ENCODE measurements around the gene IGSF21.
"Not testable (repeated sequence)": the region's sequence is repeated elsewhere in the genome, so short reads cannot be mapped to it uniquely, and the experiment has no call there.

The IGSF21 gene

GRCh38 chr1:18147672-18148071 is 40.1 kb downstream of the IGSF21 start:
- DNase-seq, result no peak

- DNase-seq, result no peak
These were observed 40.9 kb downstream of the IGSF21 start for GRCh38 chr1:18148461-18148860.

- no peak for DNase-seq
These were observed 41.5 kb downstream of the IGSF21 start for GRCh38 chr1:18149027-18149641.

DNA sequence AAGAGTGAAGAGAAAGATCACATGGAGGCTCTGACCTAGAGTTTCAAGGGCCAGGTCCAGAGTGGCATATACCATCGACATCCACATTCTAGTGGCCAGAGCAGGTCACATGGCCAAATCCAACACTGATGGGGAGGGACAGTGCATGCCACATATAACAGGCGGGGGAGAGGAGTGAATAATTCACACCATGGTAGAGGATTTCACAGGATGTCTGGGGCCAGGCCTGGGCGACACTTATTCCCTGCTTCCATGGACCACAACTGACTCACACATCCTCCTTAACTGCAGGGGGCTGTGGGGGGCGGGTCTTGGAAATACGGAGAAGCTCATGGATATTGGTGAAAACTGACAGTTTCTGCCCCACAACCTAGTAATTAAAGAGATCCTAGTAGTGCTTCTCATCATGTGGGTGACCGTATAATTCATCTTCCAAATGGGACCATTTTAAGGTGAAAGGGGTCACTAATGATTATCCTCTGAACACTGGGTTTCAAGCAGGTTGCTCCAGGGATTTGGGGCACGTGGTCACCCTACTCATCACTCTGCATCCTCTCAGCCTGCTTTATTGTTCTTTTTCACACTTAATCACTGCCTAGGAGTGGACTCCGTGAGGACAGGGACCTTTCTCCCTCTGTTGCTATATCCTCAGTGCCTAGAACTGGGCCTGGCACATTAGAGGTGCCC is 44.0 kb downstream of the IGSF21 start:
- DNase-seq, result no peak

GRCh38 chr1:18154430-18155194 is 47.0 kb downstream of the IGSF21 start:
- DNase-seq, result no peak

DNA sequence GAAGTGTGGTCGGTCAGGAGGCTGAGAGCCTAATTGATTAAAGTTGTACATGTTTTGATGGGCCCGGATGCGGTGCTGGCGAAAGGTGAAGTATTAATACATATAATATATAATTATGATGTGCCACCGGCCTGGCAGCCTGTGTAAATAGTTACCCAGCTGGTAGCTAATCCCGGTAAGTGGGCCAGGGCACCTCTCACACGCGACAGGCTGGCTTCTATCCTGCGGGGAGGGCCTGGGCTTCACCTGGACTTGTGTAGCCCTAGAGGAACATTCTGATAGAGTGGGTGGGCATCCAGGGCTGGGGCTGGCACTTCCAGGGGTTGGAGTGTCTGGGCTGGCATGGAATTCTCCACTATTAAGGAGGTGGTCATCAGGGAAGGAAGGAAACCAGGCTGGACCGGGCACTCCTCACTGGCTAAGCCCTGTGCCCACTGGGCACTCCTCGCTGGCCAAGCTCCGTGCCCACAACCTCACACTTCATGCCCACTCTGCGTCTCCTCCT is 48.3 kb downstream of the IGSF21 start:
- no peak for DNase-seq

- no peak for DNase-seq
These were observed 49.8 kb downstream of the IGSF21 start for GRCh38 chr1:18157352-18157751.

GRCh38 chr1:18157968-18158367 is 50.4 kb downstream of the IGSF21 start:
- no peak for DNase-seq

DNA sequence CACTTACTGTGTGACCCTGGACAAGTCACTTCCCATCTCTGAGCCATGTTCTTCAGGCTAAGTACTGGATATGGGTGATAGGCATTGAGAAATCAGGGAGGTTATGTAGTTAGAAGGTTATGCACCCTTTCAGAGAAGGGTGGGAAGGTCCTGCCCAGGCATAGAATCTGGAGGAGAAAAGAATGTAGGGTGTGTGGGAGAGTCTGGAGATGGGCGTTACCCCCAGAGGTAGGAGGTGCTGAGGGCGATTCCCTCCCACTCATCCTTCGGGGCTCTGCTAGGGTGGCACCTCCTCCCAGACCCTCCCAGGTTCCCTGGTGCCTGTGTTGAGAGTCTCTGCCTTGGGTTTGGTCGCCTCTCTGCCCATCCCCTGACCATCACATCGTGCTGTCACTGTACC is 51.1 kb downstream of the IGSF21 start:
- DNase-seq, result no peak

- peak; percentile 18 to 49 for DNase-seq
These were observed 52.8 kb downstream of the IGSF21 start for GRCh38 chr1:18160290-18160942.

DNA sequence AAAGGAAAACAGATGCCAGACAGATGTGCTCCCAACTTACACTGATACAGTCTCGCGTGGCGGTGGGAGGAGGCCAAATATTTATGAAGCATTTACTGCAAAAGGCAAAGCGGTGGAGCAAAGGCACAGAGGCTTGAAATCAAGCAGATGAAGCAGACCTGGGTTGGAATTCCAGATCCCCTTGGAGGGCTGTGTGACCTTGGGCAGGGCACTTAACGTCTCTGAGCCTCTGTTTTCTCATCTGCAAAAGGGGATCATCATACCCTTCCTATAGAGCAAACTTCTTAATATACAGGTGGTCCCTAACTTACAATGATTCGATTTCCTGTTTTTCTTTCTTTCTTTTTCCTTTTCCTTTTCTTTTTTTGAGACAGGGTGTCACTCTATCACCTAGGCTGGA is 54.1 kb downstream of the IGSF21 start:
- DNase-seq, result no peak

GRCh38 chr1:18165640-18166039 is 58.0 kb downstream of the IGSF21 start:
- not testable (repeated sequence) for DNase-seq

- no peak for DNase-seq
These were observed 58.7 kb downstream of the IGSF21 start for GRCh38 chr1:18166341-18166740.

- no peak for DNase-seq
These were observed 59.3 kb downstream of the IGSF21 start for GRCh38 chr1:18166929-18167328.

DNA sequence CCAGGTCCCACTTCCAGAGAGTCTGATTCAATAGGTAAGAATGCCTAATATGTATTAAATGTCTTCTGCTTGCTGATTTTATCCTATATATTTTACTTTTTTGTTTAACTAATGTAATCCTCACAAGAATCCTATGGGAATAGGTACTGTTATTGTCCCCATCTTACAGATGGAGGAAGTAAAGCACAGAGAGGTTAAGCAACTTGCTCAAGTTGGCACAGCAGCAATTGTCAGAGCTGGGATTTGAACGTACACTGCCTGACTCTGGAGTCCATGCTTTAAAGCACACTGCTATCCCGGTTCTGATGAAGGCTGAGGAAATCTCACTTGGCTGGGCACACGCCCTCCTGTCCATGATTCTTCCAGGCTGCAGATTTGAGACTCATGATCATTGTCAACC is 62.8 kb downstream of the IGSF21 start:
- DNase-seq, result no peak

GRCh38 chr1:18174037-18174436 is 66.4 kb downstream of the IGSF21 start:
- peak in 1 of 2 donors; percentile 28 for DNase-seq

- DNase-seq, result no peak
These were observed 67.5 kb downstream of the IGSF21 start for GRCh38 chr1:18175051-18175450.

DNA sequence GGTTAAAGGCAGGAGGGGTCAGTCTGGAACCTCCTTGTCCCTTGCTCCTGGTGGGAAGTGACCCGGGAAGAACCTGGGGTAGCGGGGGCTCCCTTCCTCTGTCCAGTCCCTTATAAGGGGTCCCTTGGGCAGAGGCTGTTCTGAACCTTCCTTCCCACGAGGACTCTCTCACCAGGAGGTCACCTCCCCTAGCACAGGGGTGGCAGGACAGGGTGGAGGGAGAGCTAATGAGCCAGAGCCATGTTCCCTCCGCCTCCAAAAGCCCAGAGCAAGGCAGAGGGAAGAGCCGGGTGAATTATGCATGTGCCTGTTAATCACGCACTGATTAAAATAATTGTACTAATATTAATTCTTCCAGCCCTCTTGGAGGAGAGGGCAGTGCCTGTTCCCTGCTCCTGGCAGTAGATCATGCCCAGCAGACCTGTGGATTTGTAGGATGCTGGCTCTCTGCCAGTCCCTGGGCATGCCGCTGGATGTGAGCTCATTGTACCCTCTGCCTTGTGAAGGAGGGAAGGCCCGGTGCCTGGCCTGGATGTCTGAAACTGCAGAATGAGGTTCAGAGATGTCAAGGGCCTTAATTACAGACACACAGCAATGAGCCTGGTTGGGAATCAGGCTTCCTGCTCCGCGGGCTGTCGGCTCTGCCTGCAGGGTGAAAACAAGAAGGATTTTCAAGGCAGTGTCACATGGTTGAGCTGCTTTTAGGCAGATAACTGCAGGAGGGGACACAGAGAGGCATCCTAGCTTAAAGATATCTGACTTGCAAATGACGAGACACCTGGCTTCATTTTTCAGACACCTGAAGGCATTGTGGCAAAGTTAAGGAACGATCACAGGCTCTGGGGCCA is 68.2 kb downstream of the IGSF21 start:
- no peak for DNase-seq

DNA sequence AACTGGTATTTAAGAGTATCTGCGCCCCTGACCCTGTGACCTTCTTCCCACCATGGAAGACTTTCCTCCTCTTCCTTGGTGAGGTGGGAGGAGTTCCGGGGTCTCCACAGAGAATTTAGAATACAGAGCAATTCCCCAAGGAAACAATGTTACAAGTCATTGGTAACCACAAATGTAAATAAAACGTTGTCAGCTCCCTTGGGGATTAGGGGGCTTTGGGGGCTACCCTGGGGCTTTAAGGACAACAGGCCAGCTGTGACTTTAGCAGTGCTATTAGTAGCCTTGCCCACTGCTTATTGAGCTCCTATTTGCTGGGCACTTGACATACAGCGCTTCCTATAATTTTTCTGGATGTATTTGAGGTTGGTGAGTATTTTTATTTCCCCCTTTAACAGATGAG is 69.0 kb downstream of the IGSF21 start:
- DNase-seq, result no peak

- no peak for DNase-seq
These were observed 70.5 kb downstream of the IGSF21 start for GRCh38 chr1:18178111-18178510.

- no peak for DNase-seq
These were observed 71.4 kb downstream of the IGSF21 start for GRCh38 chr1:18179009-18179408.

Measured in hippocampal formation (tissue), 2 donors.